ENCODE results near the gene LMX1B.

Gene LMX1B

DNA sequence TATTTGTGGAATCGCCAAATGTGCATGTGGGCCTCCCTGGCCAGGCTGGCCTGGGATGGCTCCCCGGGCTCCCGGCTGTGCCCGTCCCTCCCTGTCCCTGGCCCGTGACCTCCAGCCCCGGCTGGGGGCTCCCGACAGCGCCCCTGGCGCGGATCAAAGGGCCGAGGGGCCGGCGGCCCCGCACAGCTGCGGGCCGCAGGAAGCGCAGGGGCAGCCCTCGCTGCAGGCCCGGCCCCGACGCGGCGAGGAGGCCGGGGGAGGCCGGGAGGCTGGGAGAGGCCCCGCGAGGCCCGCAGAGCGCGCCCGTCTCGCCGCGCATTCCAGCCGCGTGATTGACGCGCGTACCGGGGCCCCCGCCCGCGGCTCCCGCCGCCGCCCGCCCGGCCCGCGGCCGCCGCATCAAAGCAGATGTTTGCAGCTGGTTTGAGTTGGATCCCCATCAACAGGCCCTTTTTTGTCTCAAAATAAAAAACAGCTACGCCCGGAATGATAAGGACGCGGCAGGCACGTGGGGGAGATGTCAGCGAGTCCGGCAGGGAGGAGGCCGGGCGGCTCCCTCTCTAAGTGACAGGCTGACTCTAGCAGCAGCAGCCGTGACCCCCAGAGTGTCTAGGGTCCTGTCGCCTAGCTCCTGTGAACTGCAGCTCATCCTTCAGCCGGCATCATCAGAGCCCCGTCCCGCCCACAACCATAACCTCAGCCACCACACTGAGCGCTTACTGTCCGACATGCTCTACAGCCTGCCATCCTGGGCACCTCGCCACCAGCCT is 69.4 kb downstream of the LMX1B start:
- no peak for FAIRE-seq

DNA sequence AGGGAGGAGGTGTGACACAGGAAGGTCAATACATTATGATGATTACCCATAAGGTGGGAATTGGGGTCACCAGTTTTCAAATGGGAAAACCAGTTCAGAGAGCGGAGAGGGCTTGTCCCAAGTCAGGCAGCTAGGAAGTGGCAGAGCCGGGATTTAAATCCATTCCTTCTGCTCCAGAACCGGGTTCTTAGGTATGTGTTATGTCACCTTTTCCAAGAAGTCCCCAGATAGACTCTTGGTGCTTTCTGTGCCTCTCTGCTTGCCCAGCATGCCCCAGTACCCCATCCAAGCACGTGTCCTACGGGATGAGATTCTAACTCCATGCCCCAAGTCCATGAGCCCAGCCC is 69.9 kb downstream of the LMX1B start:
- no peak for FAIRE-seq

DNA sequence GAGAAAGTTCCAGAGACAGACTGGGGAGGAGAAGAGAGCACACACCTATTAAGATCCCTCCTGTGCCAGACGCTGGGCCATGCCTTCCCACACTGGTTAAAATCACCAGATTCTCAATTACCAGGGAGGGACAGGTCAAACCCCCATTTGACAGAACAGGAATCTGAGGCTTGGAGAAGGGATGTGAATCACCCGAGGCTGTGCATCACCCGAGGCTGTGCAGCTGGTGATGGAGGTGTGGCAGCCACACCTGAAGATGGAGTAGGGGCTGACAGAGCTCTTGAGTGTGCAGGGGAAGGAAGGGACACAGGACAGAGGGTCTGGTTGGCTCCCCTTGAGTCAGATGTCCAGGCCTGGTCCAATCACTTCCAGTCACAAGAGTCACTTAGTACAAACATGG is 70.6 kb downstream of the LMX1B start:
- FAIRE-seq, result no peak

DNA sequence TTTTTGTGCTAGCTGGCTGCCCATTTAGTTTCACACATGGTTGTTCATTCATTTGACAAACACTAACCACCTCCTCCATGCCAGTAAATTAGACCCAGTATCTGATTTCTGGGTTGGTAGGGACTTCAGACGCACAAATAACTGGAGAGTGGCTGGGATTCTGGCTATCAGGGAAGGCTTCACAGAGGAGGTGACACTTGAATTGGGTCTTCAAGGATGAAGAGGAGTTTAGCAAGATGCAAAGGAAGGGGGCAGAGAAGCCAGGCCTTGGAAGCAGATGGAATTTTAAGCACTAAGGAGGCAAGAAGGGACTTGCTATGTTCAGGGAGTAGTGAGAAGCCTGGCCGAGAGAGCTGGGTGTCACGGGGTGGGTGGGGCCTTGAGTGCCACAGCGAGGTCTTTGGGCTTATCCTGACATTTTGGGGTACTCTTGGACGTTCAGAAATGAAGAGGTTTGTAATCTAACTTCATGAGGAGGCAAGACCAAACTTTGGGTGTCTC is 71.3 kb downstream of the LMX1B start:
- no peak for FAIRE-seq

DNA sequence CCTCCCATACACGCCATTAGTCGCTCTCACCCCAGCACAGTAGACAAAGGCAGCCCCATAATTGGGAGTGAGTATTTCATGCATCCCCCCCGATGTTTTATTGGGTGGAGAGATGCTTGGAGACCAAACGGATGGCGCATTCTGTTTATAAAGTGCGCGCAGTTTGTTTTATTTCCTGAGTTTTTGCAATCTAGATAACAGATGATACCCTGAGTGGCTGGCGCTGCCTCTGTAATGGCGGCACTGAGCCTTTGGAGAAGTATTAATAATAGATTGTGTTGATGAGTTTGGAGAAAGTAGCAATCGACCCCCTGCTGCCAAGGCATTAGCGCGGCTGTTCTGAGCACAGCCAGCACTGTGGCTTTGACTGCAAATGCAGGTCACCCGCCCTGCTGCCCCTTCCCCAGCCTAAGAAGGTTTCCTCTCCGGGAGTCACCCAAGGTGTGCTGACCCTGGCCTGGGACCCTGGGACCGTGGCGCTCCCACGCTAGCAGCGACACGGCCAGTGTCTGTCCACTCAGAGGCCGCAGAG is 74.3 kb downstream of the LMX1B start:
- FAIRE-seq, result no peak

DNA sequence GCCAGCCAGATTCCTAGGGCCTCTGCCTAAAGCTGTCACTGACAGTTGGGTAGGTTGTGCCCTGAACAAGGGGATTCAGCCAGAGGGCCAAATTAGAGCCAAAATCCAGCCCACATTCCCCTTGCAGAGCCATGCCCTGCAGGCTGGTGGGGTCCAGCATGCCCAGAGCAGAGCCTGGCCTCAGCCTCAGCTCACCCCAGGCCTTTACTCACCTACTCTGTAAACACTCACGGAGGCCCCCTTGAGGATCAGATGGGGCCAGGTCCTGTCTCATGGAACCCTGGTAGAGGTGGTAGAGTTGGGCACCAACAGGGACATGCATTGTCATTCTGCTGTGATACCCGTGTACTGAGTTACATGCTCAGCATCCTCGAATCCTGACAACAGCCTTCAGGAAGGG is 74.9 kb downstream of the LMX1B start:
- FAIRE-seq, result no peak

DNA sequence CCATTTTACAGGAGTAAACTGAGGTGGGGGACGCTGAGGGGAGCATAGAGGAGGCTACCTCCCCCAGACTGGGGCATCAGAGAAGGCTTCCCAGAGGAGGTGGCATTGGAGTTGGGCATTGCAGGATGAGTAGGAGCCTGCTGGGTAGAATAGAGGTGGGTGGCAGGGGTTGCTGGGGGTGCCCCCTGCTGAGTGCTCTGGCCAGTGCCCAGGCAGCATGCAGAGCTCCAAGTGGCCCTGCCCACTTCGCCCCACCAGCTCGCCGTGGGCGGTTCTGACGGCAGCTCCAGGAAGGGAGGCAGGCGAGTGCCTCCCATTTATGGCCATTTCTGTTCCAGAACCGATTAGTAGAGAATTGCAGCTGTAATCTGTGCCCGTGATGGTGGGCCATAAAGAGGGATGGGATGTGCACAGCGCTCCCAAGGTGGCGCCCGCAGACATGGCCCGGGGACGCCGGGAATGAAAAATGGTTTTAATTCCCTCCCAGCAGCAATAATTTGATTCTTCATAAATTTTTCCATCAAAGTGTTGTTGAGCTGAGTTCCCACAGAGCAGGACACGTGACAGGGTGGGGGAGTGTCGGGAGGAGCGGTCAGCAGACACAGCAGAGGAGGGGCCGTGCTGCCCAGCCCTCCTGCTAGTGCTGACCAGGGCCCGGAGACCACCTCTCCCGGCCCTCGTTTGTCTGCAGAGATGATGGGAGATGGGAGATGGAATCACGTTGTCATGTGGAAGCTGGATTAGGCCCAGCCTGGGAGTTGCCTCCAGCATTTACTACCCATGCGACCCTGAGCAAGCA is 75.5 kb downstream of the LMX1B start:
- no peak for FAIRE-seq

DNA sequence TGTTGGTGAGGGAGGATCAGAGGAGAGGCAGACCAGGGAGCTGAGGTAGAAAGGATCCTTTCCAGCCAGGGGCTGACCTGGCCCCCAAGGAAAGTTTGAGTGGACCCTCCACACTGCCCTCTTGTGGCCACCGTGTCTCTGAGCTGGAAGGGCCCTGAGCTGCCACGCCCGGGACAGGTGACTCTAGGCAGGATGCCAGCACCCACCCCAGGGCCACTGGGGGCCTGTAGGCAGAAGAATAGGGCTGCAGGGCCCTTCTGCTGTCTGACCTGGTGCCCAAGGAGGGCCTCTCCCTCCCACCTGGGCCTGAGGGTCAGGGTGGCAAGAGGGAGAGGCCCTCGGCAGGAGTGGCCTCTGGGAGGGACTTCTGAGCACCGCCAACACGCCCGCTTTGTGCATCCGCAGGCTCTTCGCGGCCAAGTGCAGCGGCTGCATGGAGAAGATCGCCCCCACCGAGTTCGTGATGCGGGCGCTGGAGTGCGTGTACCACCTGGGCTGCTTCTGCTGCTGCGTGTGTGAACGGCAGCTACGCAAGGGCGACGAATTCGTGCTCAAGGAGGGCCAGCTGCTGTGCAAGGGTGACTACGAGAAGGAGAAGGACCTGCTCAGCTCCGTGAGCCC is 76.8 kb downstream of the LMX1B start:
- FAIRE-seq, result no peak

DNA sequence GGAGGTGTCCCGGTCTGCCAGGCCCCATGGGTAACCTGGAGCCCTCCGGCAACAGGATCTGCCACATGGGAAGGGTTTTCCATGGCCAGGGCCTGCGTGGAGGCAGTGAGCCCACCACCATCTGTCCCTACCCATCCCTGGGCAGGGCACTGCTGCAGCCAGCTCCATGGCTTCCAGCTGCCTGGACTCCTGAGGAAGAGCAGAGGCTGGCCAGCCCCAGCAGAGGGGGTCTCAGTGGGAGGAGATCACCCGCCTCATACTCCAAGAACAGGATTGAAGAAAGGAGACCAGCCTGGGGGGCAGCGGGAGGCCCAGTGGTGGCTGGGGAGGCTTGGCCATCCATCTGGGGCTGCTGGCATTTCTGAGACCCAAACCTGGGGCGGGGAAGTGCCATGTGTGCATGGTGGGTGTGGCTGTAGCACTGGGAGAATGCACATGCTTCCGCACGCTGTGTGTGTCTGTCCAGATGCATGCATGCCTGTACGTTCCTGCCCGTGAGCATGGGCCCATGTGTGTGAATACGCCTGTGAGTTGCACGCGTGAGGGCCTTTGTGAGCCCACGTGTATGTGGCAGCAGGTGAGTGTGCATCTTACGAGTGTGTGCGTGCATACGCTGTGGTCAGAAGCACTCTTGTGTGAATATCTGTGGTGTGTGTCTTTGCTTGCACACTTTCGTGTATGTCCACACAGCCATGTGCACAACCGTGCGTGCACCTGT is 78.5 kb downstream of the LMX1B start:
- no peak for FAIRE-seq

DNA sequence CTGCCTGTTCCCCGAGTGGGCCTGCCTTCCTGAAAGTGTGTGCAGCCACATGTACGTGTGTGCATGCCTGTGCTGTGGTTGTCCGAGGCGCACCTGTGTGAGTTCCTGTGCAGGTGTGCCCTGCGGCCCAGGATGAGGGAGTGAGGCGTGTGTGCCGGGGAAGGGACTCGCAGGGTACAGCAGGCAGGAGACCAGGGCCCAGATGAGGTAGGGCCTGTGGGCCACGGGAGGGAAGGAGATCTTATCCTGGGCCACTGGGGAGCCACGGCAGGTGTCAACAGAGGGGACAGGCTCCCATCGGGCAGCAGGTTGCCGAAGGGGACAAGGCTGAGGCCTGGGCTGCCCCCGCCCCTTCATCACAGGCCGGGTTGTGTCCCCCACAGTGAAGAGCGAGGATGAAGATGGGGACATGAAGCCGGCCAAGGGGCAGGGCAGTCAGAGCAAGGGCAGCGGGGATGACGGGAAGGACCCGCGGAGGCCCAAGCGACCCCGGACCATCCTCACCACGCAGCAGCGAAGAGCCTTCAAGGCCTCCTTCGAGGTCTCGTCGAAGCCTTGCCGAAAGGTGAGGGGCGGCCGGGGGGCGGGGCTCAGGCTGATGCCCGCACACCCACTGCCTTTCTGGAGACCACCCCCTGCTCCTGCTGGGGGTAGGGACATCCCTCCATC is 79.2 kb downstream of the LMX1B start:
- FAIRE-seq, result no peak

DNA sequence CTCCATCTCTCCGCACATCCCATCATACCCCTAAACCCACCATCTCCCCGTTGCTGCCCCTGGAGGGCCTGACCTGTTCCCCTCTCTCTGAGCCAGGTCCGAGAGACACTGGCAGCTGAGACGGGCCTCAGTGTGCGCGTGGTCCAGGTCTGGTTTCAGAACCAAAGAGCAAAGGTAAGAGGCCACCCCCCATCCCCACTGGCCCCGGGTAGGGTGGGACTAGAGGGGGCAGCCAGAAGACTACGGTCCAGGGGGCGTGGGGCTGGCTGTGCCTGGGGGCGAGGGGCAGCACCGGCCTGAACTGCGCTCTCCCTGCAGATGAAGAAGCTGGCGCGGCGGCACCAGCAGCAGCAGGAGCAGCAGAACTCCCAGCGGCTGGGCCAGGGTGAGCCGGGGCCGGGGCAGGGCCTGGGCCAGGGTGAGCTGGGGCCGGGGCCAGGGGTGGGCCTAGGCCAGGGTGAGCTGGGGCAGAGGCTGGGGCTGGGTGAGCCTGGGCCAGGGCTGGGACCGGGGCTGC is 79.8 kb downstream of the LMX1B start:
- no peak for FAIRE-seq

DNA sequence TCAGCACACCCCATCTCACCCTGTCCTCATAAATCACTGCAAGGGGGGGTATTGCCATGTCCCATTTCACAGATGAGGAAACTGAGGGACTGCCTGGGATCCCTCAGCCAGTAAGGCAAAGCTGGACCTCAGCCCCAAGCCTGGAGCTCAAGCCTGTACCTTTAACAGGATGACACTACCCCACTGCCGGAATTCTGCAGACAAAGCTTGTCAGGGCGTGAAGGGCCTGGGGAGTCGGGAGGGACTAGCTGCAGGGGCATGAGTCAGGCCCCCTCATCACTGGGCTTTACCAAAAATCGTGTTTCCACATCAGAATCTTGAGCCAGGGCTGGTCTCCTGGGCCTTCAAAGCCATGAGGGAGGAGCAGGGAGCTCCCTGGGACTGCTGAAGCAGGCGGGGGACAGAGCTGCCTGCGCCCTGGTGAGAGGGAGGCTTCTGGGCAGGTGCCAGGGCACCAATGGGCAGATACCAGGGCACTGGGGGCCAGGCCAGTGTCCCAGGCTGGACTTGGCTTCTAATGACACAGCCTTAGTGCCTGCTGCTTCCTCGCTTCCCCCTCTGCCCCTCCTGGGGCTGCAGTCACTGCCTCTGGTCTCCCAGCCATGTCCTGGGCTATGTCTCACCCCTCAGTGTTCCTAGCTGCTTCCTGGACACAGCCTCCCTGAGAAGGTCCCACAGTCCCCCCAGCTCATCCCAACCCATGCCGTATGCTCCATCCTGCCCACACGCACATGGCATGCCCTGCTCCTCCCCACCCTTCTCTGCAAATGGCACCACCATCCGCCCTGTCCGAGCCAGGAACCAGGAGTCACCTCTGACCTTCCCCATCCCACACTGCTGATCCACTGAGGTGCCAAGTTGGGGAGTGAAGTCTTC is 80.7 kb downstream of the LMX1B start:
- no peak for FAIRE-seq

DNA sequence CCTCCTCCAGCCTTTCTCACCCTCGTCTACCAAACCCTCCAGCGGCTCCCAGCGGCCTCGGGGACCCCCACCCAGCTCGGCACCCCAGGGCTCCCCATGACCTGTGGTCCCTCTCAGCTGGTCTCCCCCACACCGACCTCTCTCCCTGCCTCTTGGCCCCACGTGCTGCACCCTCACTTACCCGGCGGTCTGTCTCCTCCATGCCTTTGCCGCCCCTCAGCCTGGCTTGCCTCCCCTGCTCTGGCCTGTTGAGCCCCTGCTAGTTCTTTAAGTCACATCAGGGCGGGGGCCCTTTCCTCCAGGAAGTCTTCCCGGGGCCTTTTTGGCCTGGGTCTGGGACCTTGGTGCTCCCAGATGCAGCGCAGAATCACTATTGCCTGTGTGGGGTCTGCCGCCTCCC is 81.5 kb downstream of the LMX1B start:
- FAIRE-seq, result no peak

DNA sequence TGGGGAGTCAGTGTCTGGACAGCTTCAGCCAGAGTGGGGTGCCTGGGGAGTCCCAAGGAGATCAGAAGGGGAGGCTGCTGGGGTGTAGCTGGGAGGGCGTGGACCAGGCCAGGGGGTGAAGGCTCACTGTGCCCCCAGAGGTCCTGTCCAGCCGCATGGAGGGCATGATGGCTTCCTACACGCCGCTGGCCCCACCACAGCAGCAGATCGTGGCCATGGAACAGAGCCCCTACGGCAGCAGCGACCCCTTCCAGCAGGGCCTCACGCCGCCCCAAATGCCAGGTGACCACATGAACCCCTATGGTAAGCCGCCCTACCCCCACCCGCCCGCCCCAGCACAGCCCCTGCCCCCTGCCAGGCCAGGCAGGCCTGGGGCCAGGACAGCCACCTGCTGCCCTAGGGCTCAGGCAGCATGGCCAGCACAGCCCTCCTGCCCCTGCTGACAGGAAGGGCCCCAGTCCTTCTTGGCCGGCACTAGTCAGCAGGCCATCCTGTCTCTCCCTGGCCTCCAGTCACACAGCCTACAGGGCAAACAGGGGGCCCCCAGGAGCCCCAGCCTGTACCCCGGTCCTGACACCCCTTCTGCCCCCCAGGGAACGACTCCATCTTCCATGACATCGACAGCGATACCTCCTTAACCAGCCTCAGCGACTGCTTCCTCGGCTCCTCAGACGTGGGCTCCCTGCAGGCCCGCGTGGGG is 82.1 kb downstream of the LMX1B start:
- FAIRE-seq, result no peak

DNA sequence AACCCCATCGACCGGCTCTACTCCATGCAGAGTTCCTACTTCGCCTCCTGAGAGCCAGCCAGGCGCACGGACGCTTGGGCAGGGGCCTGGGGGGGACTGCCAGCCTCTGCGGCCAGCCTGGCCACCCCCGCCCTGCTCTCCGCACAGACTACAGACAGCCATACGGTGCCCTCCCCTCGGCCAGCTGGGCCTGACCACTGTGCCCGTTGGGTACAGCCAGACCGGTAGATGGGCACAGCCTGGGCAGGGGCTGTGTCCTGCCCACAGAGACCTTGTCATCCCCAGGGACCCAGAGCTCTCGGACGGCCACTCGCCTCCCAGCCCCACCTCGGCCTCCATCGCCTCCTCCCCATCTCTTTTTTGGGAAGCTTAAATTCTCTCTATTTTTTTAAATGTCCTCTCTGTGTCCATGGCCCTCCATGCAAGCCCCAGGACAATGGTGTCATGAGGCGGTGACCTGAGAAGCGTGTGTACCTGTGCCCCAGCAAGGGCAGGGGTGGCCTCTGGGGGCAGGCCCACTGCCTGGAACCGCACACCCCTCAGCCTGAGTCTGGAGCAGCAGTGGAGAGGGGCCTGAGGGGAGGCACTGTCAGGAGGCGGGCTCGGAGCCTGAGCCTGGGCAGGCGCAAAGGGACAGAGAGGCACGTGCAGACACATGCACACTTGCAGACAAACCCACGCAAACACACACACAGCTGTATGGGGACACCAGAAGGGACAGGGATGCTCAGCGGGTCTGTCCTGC is 82.8 kb downstream of the LMX1B start:
- FAIRE-seq, result no peak

DNA sequence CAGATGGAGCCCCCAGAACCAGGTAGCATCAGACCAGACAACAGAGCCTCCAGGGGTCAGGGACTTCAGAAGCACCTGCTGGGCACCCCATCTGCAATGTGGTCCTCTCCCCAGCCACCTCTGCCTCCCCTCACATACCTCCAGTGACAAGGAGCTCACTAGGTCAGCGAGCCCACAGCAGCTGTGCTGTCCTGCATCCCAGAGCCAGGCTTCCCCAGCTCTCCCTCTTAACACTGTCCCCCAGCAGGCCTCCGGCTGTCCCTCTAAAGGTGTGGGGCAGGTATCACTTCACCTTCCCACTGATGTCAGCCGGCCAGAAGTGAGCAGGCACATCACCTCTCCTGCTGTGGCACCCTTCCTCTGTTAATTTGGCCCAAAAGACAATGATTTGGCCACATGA is 83.6 kb downstream of the LMX1B start:
- no peak for FAIRE-seq

DNA sequence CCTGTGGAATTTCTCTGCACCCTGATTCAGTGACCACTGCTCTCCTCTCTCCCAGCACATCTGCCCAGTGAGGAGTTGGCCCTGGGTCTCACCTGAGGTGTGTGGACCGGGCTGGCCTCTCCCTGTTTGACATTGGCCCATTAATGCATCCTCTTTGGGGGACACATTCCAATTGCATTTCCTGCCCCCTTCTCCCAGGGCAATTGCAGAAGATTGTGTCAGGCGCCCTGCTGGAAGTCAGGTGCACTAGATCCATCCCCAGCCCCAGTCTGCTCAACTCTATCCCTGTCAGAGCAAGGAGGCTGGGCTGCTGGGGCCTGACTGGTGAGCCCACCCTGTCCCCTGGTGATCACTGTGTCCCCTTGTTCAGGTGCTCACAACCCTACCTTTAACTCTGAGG is 84.5 kb downstream of the LMX1B start:
- no peak for FAIRE-seq

DNA sequence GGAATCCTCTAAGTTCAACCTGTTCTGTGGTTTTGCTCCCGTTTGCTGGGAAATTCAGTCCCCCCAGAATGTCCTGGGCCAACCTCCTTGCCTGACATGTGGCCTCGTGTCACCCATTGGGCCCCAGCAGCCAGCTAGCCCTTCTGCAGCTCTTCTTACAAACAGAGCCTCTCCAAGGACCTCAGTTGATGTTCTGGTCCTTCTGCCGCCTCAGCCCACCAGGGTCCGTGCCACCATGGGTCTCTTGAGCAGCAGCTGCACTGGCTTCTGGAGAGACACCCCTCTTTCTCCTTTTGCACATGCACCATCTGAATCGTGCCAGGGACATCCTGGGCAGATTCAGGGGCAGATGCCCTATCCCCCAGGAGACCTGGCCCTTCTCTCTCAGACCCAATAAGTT is 85.0 kb downstream of the LMX1B start:
- no peak for FAIRE-seq

DNA sequence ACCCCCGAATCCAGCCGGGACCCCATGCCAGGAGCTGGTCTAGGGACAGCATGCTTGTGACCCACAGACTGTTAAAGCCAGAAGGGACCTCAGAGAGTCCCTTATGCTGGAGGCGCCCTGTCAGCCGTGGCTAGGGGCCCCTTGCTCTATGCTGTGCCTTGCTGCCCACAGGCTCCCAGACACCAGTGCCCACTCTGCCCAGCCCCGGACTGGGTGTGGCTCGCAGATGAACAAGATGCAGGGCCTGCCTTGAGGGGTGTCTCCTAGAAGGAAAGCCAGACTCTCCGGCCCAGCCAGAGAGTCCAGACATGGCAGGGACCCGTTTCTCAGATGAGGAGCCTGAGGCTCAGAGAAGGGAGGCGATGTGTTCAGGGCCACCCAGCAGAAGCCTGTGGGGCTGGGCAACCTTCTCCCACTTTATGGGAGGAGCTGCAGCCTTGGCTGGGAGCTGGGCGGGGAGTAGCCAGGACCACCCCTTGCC is 85.7 kb downstream of the LMX1B start:
- no peak for FAIRE-seq

DNA sequence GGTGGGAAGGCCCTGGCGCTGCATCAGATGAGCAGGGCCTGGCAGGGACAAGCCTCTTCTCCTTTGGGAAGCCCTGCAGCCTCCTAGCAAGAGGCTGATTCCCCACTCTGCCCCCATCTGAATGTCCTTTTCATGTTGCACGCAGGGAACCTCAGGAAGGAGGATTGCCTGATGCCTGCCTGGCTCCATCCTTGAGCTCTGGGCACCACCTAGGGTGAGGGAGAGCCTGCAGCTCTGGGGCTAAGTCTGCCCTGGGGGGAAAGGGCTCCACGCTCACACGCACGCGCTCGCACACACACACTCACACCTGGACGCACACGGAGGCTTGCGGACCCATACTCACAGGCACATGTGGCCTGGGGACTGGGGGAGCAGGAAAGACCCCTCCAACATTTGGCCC is 86.6 kb downstream of the LMX1B start:
- no peak for FAIRE-seq
